K562 (cell line): ENCODE results near the gene ETHE1. TPM values are rescaled to one million over a fixed set of nuclear protein-coding genes. Genes with fewer than 3 reads are reported as not detected.
A peak's percentile ranks its signal among the peaks of the same experiment; 100 is the strongest.

Source experiments
- ATAC-seq: fragments of 200-7000 bp; cut with Tn5 transposase; 3 replicates; pipeline ENCODE4 v1.9.1; 2020; ENCODE audit warnings: moderate library complexity
- BruUV-seq: library from RNA; stranded (reverse); fragments of 400-500 nt; replicated peaks from 2 replicates; lab custom pipeline; 2021; lab: Mats Ljungman, UMichigan
- CTCF ChIA-PET: fragments of 300-600 bp; formaldehyde crosslinking; extraction: SDS; loops from one replicate; lab custom pipeline; 2021; ENCODE audit warnings: low intra/inter-chr PET ratio; lab: Yijun Ruan, JAX
- POLR2A ChIA-PET: fragments of 300-600, 350-650 bp; sonication (Branson Sonifier 250); formaldehyde crosslinking; extraction: SDS; loops from one replicate; lab custom pipeline; 2021; ENCODE audit warnings: antibody characterized with exemption, inconsistent platforms; lab: Yijun Ruan, JAX
- DNase-seq, 4 experiments: peaks; one replicate each; pipeline versions ENCODE4 v3.0.0 to v3.0.0-alpha.2; 2011 to 2018; ENCODE audit warnings: low spot score in 3 of 4, mixed read lengths in 3 of 4; ENCODE audit errors: extremely low read depth in 1 of 4
- FAIRE-seq: peaks from 2 replicates; lab custom pipeline; 2011; peaks lifted over from hg19 to GRCh38; lab: Jason Lieb, UNC
- H2AFZ ChIP-seq: 2 replicates; pipeline ENCODE4 v1.6.0; 2011; ENCODE audit warnings: low read depth, low read length, control low read depth, inconsistent platforms
- H3K27ac ChIP-seq: fragments of 200-600 bp; 3 replicates; pipeline ENCODE4 v1.8.0; 2011; ENCODE audit warnings: low read depth, mild to moderate bottlenecking, control low read depth, inconsistent platforms, low read length, moderate library complexity, mixed read lengths; ENCODE audit errors: extremely low read depth
- H3K27me3 ChIP-seq, 2 experiments: fragments of 300-600 bp in 1 of 2; 2 replicates in 1 of 2; 3 replicates in 1 of 2; pipeline versions ENCODE4 v1.6.0 to v1.8.0; 2011; ENCODE audit warnings: inconsistent platforms in 2 of 2, low read length in 2 of 2, mild to moderate bottlenecking in 1 of 2, mixed read lengths in 1 of 2, moderate library complexity in 1 of 2; ENCODE audit not compliant: control insufficient read depth in 2 of 2, insufficient read depth in 2 of 2
- H3K36me3 ChIP-seq: fragments of 300-600 bp; 3 replicates; pipeline ENCODE4 v1.8.0; 2011; ENCODE audit warnings: mild to moderate bottlenecking, low read length, inconsistent platforms; ENCODE audit not compliant: control insufficient read depth, insufficient read depth
- H3K4me1 ChIP-seq, 2 experiments: fragments of 200-600 bp in 1 of 2; replicated peaks in 1 of 2; 2 replicates in 1 of 2; 3 replicates in 1 of 2; pipeline versions ENCODE4 v1.5.1 to v1.8.0; 2011; ENCODE audit warnings: inconsistent platforms in 2 of 2, low read length in 2 of 2, mild to moderate bottlenecking in 1 of 2, mixed read lengths in 1 of 2, moderate library complexity in 1 of 2; ENCODE audit not compliant: control insufficient read depth in 2 of 2, insufficient read depth in 2 of 2
- H3K4me2 ChIP-seq: 2 replicates; pipeline ENCODE4 v1.6.1; 2011; ENCODE audit warnings: low read length, control low read depth, inconsistent platforms, mixed read lengths; ENCODE audit not compliant: insufficient read depth
- H3K4me3 ChIP-seq: fragments of 200-600 bp; sonication (generic), shearing (Covaris generic); 2 replicates; pipeline ENCODE4 v1.5.1; 2016; ENCODE audit warnings: control low read depth, inconsistent platforms
- H3K79me2 ChIP-seq: fragments of 200-600 bp; 3 replicates; pipeline ENCODE4 v1.8.0; 2011; ENCODE audit warnings: low read length, inconsistent platforms; ENCODE audit not compliant: control insufficient read depth, insufficient read depth
- H3K9ac ChIP-seq, 2 experiments: 2 replicates each; pipeline versions ENCODE4 v1.6.0 to v1.6.1; 2011; ENCODE audit warnings: low read depth in 2 of 2, low read length in 2 of 2, control low read depth in 1 of 2, inconsistent platforms in 1 of 2, mild to moderate bottlenecking in 1 of 2, mixed read lengths in 1 of 2; ENCODE audit not compliant: insufficient read depth in 1 of 2
- H3K9me1 ChIP-seq: one replicate; pipeline ENCODE4 v1.6.0; 2011; ENCODE audit warnings: inconsistent platforms, mild to moderate bottlenecking, low read length, moderate library complexity; ENCODE audit not compliant: control insufficient read depth, insufficient read depth
- H3K9me3 ChIP-seq: replicated peaks from 2 replicates; pipeline ENCODE4 v1.5.1; 2011; ENCODE audit warnings: low read depth, low read length, inconsistent platforms; ENCODE audit not compliant: control insufficient read depth, insufficient read depth
- H4K20me1 ChIP-seq: replicated peaks from 2 replicates; pipeline ENCODE4 v1.6.1; 2011; ENCODE audit warnings: low read length, inconsistent platforms, mixed read lengths; ENCODE audit not compliant: control insufficient read depth, insufficient read depth
- ATF1 ChIP-seq, 2 experiments: fragments of 450-650 bp in 1 of 2; IDR thresholded peaks; 2 replicates each; pipeline ENCODE4 v1.6.1; 2016; ENCODE audit warnings: missing compliant biosample characterization in 1 of 2, missing genetic modification characterization in 1 of 2
- CHD2 ChIP-seq: IDR thresholded peaks from 2 replicates; pipeline ENCODE4 v1.6.1; 2011; ENCODE audit warnings: low read depth, low read length
- CXXC5 ChIP-seq: fragments of 250-450 bp; sonication (Bioruptor Pico); IDR thresholded peaks from 2 replicates; pipeline ENCODE4 v1.8.0; 2022; ENCODE audit warnings: inconsistent platforms, mild to moderate bottlenecking, moderate library complexity
- FOXK2 ChIP-seq, 2 experiments: fragments of 450-650 bp; IDR thresholded peaks in 1 of 2; conservative IDR thresholded peaks in 1 of 2; 2 replicates each; pipeline ENCODE4 v1.6.1; 2016; ENCODE audit warnings: low read depth in 2 of 2, mild to moderate bottlenecking in 1 of 2
- NFIC ChIP-seq: fragments of 450-650 bp; IDR thresholded peaks from 2 replicates; pipeline ENCODE4 v1.6.1; 2017; ENCODE audit warnings: mild to moderate bottlenecking, inconsistent platforms
- PCBP1 ChIP-seq: fragments of 200-400 bp; formaldehyde crosslinking; IDR thresholded peaks from 2 replicates; pipeline ENCODE4 v1.6.1; 2018; ENCODE audit warnings: mild to moderate bottlenecking, low read depth, low read length; ENCODE audit not compliant: poor library complexity, severe bottlenecking
- ZNF184 ChIP-seq: sonication (generic); formaldehyde crosslinking; IDR thresholded peaks from 2 replicates; pipeline ENCODE4 v1.5.0; 2020; ENCODE audit warnings: missing genetic modification reagents
- ZNF764 ChIP-seq: fragments of 250-450 bp; sonication (Bioruptor Pico); IDR thresholded peaks from 2 replicates; pipeline ENCODE4 v1.4.0; 2020; ENCODE audit warnings: low read depth, mild to moderate bottlenecking, moderate library complexity
- WGBS: fragments of 100-300 bp; shearing (Covaris generic); methylation state at CpG from one replicate; pipeline ENCODE4 v1.1.6; 2016; ENCODE audit warnings: low coverage, mixed read lengths; ENCODE audit not compliant: insufficient coverage; ENCODE audit errors: missing lambda C conversion rate; 5-methylcytosine and 5-hydroxymethylcytosine counted together
- in situ Hi-C: fragments of 300-500 bp; cut with MboI; formaldehyde crosslinking; loops from 4 replicates; pipeline ENCODE4 v1.15.0; 2018; ENCODE audit warnings: inconsistent platforms, mixed read lengths
- intact Hi-C: fragments of 100-400 bp; cut with micrococcal nuclease; formaldehyde crosslinking; loops from 2 replicates; pipeline ENCODE4 v1.14.2; 2022
- polyA plus RNA-seq, 8 experiments: library from polyadenylated mRNA; depleted of rRNA in 4 of 8; stranded (reverse) in 5 of 8; unstranded in 3 of 8; fragments of >200 nt; fragmentation: Nextera tagmentation in 2 of 8; fragmentation: Illumina TruSeq in 1 of 8; extraction: Ambion mirVana in 2 of 8; extraction: Trizol in 1 of 8; gene quantifications; 2 replicates each; pipeline versions ENCODE4 v1.2.1 to v1.2.3, GENCODE V29; 2011 to 2014; ENCODE audit warnings: inconsistent platforms in 1 of 8, missing spikeins in 1 of 8
- total RNA-seq, 7 experiments: library from RNA; depleted of rRNA in 6 of 7; stranded (reverse); fragments of >200 nt in 6 of 7; fragmentation: Illumina TruSeq in 2 of 7; extraction: Trizol in 2 of 7; gene quantifications; 2 replicates each; pipeline versions ENCODE4 v1.2.1 to v1.2.3, GENCODE V29; 2011 to 2021; ENCODE audit warnings: low replicate concordance in 1 of 7
- TF ChIP-seq, protein P1 (sequence below): fragments of 450-650 bp; IDR thresholded peaks from 2 replicates; pipeline ENCODE4 v1.6.1; 2016
- TF ChIP-seq, protein P2 (sequence below): sonication (generic); formaldehyde crosslinking; IDR thresholded peaks from 2 replicates; pipeline ENCODE4 v1.8.0; 2022; ENCODE audit warnings: mild to moderate bottlenecking, missing genetic modification reagents
- TF ChIP-seq, protein P3 (sequence below): fragments of 450-650 bp; formaldehyde crosslinking; IDR thresholded peaks from 2 replicates; pipeline ENCODE4 v1.4.0; 2020; ENCODE audit warnings: mild to moderate bottlenecking, moderate library complexity
- TF ChIP-seq, protein P4 (sequence below): sonication (generic); formaldehyde crosslinking; IDR thresholded peaks from 2 replicates; pipeline ENCODE4 v1.8.1; 2023; ENCODE audit warnings: mild to moderate bottlenecking, missing genetic modification reagents

ETHE1 gene
- total and polyA plus RNA-seq, 9 of the 15 experiments (the other 6 are each of a cell fraction or from before 2014, with no cell fraction given): 2.9 to 21.0 (median 10.2) TPM

DNA sequence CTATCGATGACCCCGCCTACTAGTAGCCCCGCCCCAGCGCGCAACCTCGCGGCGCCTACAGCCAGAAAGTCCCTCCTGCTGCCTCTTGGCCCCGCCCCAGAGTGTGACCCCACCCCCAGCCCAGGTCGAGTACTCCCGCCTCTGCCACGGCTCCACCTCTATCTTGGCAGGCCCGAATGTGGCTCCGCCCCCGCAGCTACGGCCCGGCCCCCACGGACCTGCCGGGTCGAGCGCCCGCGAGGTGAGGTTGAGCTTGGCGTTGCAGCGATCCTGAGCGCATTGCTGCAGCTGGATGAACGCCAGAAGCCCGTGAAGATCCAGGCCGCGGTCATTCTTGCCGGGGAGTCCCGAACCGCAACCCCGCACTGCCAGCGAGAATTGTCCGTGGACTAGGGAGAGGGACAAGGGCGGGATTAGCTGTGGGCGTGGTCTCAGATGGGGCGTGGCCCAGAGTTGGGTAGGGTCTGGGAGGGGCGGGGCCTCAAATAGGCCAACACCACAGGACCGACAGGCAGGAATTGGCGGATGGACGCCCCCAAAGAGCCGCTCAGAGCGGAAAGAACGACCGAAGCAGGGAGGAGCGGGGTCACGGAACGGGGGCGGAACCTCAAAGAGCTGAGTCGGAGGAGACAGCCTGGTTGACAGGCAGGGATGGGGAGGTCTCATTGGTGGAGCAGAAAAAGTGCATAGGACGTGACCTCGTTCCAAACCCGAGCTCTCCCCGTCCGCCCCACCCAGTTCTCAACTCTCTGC lies 63.4 kb downstream of the ETHE1 start (continued):
- TF ChIP-seq, protein P1, sequence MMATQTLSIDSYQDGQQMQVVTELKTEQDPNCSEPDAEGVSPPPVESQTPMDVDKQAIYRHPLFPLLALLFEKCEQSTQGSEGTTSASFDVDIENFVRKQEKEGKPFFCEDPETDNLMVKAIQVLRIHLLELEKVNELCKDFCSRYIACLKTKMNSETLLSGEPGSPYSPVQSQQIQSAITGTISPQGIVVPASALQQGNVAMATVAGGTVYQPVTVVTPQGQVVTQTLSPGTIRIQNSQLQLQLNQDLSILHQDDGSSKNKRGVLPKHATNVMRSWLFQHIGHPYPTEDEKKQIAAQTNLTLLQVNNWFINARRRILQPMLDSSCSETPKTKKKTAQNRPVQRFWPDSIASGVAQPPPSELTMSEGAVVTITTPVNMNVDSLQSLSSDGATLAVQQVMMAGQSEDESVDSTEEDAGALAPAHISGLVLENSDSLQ: peak; percentile 87
- TF ChIP-seq NFIC: peak; percentile 68
- TF ChIP-seq, protein P2, sequence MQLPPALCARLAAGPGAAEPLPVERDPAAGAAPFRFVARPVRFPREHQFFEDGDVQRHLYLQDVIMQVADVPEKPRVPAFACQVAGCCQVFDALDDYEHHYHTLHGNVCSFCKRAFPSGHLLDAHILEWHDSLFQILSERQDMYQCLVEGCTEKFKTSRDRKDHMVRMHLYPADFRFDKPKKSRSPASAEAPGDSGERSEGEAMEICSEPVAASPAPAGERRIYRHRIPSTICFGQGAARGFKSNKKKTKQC (CRISPR knock-in tag): peak; percentile 18; the same call in 1 of the 2 replicates

DNA sequence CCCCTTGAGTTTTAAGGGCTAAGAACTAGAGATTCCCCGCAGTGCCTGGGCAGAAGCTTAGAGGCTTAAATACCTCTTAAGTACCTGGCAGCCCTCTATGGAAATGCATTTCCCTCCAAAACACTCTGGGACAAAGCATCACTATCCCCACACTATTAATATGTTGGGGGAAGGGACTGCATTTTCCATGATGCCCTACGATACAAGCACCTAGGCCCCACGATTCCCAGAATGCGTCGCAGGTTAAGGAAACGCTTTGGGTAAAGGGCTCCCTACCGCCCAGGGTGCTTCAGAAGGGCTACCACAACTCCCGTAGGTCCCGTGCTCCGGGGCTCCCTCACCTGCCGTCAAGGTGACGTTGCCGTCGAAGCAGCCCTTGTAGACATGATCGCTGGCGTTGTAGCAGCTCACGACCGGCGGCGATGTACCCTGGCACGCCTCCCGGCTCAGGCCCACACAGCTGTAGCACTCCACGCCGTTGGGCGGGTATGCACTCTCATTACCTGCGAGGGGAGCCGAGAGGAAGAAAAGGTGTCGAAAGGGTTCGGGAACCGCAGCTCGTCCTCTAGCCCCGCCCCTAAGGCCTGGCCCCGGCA lies 64.1 kb downstream of the ETHE1 start:
- Histone ChIP-seq H3K27me3 (peaks cover 17 to 18% of the 10 kb centered on the region in 2 experiments; a peak in 4 of 5 replicates), H3K9me3 (no peaks in the 10 kb centered on the region), H3K27ac (no peak overlapping the region), H3K4me3 (peak overlapping the region; percentile 67), H3K4me2 (peak overlapping the region; percentile 82), H3K9me1 (no peaks in the 10 kb centered on the region), H3K79me2 (no peaks in the 10 kb centered on the region), H2AFZ (peak overlapping the region; percentile 93), H4K20me1 (no peaks in the 10 kb centered on the region), H3K4me1 (peaks cover 19 to 29% of the 10 kb centered on the region in 2 experiments), H3K9ac (peak overlapping the region in 1 of 2 experiments; percentile 88; a peak in 2 of 4 replicates), H3K36me3 (no peaks in the 10 kb centered on the region)
- in situ Hi-C loops: no loop called here
- intact Hi-C loops: loop anchor here (5.0 kb wide), 1 partner anchor 39 kb away; the partner anchor contains the start of gene PHLDB3
- DNase-seq: no peak
- CTCF ChIA-PET: interaction anchor here (0.6 to 0.9 kb wide), 2 partner anchors 57 to 1309 kb away, joined by 3 to 4 read pairs; no protein-coding TSS in a partner anchor
- POLR2A ChIA-PET: interaction anchor here (0.8 to 2.1 kb wide), 6 partner anchors 8 to 163 kb away, joined by 3 to 20 read pairs (median 6); no protein-coding TSS in a partner anchor
- ATAC-seq: no peak
- WGBS: 16% methylated on average over 32 of the region's 33 CpGs
- no TSS peak for BruUV-seq
- FAIRE-seq: no peak
- TF ChIP-seq CHD2 (no peak), FOXK2 (conservative IDR thresholded peaks at IDR 0.05 in 1 of 2, IDR thresholded peaks at IDR 0.05 in 1 of 2; ENCODE audit: low read depth in 2 of 2) (no peak), CXXC5 (peak; percentile 19; the same call in 1 of the 2 replicates), ATF1 (CRISPR knock-in tag; IDR thresholded peaks at IDR 0.05) (no peak), ATF1 (tag; IDR thresholded peaks at IDR 0.05) (peak; percentile 52), ZNF764 (no peak), PCBP1 (no peak), ZNF184 (CRISPR knock-in tag) (no peak)
- TF ChIP-seq, protein P3, sequence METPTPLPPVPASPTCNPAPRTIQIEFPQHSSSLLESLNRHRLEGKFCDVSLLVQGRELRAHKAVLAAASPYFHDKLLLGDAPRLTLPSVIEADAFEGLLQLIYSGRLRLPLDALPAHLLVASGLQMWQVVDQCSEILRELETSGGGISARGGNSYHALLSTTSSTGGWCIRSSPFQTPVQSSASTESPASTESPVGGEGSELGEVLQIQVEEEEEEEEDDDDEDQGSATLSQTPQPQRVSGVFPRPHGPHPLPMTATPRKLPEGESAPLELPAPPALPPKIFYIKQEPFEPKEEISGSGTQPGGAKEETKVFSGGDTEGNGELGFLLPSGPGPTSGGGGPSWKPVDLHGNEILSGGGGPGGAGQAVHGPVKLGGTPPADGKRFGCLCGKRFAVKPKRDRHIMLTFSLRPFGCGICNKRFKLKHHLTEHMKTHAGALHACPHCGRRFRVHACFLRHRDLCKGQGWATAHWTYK (CRISPR knock-in tag): no peak
- TF ChIP-seq, protein P4, sequence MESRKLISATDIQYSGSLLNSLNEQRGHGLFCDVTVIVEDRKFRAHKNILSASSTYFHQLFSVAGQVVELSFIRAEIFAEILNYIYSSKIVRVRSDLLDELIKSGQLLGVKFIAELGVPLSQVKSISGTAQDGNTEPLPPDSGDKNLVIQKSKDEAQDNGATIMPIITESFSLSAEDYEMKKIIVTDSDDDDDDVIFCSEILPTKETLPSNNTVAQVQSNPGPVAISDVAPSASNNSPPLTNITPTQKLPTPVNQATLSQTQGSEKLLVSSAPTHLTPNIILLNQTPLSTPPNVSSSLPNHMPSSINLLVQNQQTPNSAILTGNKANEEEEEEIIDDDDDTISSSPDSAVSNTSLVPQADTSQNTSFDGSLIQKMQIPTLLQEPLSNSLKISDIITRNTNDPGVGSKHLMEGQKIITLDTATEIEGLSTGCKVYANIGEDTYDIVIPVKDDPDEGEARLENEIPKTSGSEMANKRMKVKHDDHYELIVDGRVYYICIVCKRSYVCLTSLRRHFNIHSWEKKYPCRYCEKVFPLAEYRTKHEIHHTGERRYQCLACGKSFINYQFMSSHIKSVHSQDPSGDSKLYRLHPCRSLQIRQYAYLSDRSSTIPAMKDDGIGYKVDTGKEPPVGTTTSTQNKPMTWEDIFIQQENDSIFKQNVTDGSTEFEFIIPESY (CRISPR knock-in tag): no peak
